Endothelial cell of umbilical vein (primary cell): ENCODE measurements around the gene GRK4. TPM values are rescaled to one million over a fixed set of nuclear protein-coding genes. Genes with fewer than 3 reads are reported as not detected.

Experiments
- BruUV-seq: library from RNA; stranded (reverse); fragments of 400-500 nt; replicated peaks from 2 replicates; lab custom pipeline; 2021; lab: Mats Ljungman, UMichigan
- CTCF ChIA-PET: fragments of 300-600, 350-600 bp; sonication (Branson Sonifier 250); formaldehyde crosslinking; loops from one replicate; lab custom pipeline; 2021; ENCODE audit warnings: antibody characterized with exemption, inconsistent platforms; lab: Charles Lee
- POLR2A ChIA-PET: fragments of 300-600, 350-600 bp; sonication (Branson Sonifier 250); formaldehyde crosslinking; loops from one replicate; lab custom pipeline; 2021; ENCODE audit warnings: antibody characterized with exemption, inconsistent platforms; lab: Charles Lee
- DNase-seq: peaks from one replicate; pipeline ENCODE4 v3.0.0-alpha.2; 2011; ENCODE audit warnings: low read depth, low spot score
- FAIRE-seq: peaks from 2 replicates; lab custom pipeline; 2011; peaks lifted over from hg19 to GRCh38; lab: Jason Lieb, UNC
- H2AFZ ChIP-seq: 2 replicates; pipeline ENCODE4 v1.6.0; 2012; ENCODE audit warnings: low read depth, low read length, control low read depth, inconsistent platforms
- H3K27ac ChIP-seq: 2 replicates; pipeline ENCODE4 v1.5.1; 2011; ENCODE audit warnings: low read depth, mild to moderate bottlenecking, control low read depth, low read length, moderate library complexity; ENCODE audit not compliant: insufficient read depth
- H3K27me3 ChIP-seq, 2 experiments: 2 replicates each; pipeline versions ENCODE4 v1.6.0 to v1.6.1; 2011; ENCODE audit warnings: low read length in 2 of 2, mixed read lengths in 1 of 2; ENCODE audit not compliant: control insufficient read depth in 2 of 2, insufficient read depth in 2 of 2
- H3K36me3 ChIP-seq, 2 experiments: 2 replicates in 1 of 2; 3 replicates in 1 of 2; pipeline ENCODE4 v1.5.1; 2011; ENCODE audit warnings: low read length in 2 of 2, mild to moderate bottlenecking in 1 of 2, moderate library complexity in 1 of 2; ENCODE audit not compliant: control insufficient read depth in 2 of 2, insufficient read depth in 2 of 2; ENCODE audit errors: extremely low read depth in 1 of 2
- H3K4me1 ChIP-seq: 3 replicates; pipeline ENCODE4 v1.5.1; 2011; ENCODE audit warnings: mild to moderate bottlenecking, low read length; ENCODE audit not compliant: control insufficient read depth, insufficient read depth; ENCODE audit errors: extremely low read depth
- H3K4me2 ChIP-seq: 2 replicates; pipeline ENCODE4 v1.6.1; 2011; ENCODE audit warnings: low read length, control low read depth, mixed read lengths; ENCODE audit not compliant: insufficient read depth
- H3K4me3 ChIP-seq, 3 experiments: fragments of 200-600 bp in 1 of 3; sonication (generic), shearing (Covaris generic) in 1 of 3; replicated peaks in 1 of 3; 2 replicates each; pipeline ENCODE4 v1.5.1; 2011 to 2016; ENCODE audit warnings: control low read depth in 3 of 3, low read length in 3 of 3, mild to moderate bottlenecking in 2 of 3, inconsistent platforms in 1 of 3, low read depth in 1 of 3, moderate library complexity in 1 of 3; ENCODE audit not compliant: insufficient read depth in 1 of 3
- H3K79me2 ChIP-seq: 2 replicates; pipeline ENCODE4 v1.6.0; 2012; ENCODE audit warnings: low read length, inconsistent platforms; ENCODE audit not compliant: control insufficient read depth, insufficient read depth
- H3K9ac ChIP-seq: replicated peaks from 2 replicates; pipeline ENCODE3; 2011; ENCODE audit warnings: low read length, control low read depth; ENCODE audit not compliant: insufficient read depth; ENCODE audit errors: extremely low read depth
- H3K9me1 ChIP-seq: replicated peaks from 3 replicates; pipeline ENCODE4 v1.6.0; 2011; ENCODE audit warnings: mild to moderate bottlenecking, low read length; ENCODE audit not compliant: control insufficient read depth, insufficient read depth; ENCODE audit errors: extremely low read depth
- H3K9me3 ChIP-seq: replicated peaks from 2 replicates; pipeline ENCODE4 v1.5.1; 2012; ENCODE audit warnings: low read length, inconsistent platforms; ENCODE audit not compliant: control insufficient read depth, insufficient read depth
- H4K20me1 ChIP-seq: replicated peaks from 2 replicates; pipeline ENCODE3; 2011; ENCODE audit warnings: mild to moderate bottlenecking, low read length; ENCODE audit not compliant: control insufficient read depth, insufficient read depth; ENCODE audit errors: extremely low read depth
- EZH2 ChIP-seq: IDR thresholded peaks from 2 replicates; pipeline ENCODE4 v1.6.1; 2012; ENCODE audit warnings: borderline replicate concordance, low read depth, mild to moderate bottlenecking, moderate library complexity, low read length, inconsistent platforms; ENCODE audit not compliant: severe bottlenecking
- FOS ChIP-seq: IDR thresholded peaks from 2 replicates; pipeline ENCODE4 v1.6.1; 2011; ENCODE audit warnings: mild to moderate bottlenecking, low read length, moderate library complexity, borderline replicate concordance; ENCODE audit not compliant: insufficient read depth
- GATA2 ChIP-seq: IDR thresholded peaks from 2 replicates; pipeline ENCODE4 v1.7.0; 2011; ENCODE audit warnings: low read depth, mild to moderate bottlenecking, moderate library complexity, mixed read lengths, low read length; ENCODE audit not compliant: insufficient read length, insufficient read depth
- JUN ChIP-seq: IDR thresholded peaks from 2 replicates; pipeline ENCODE4 v1.6.1; 2011; ENCODE audit warnings: borderline replicate concordance, low read depth; ENCODE audit not compliant: insufficient read length, insufficient read depth
- MAX ChIP-seq: IDR thresholded peaks from 2 replicates; pipeline ENCODE4 v1.6.1; 2011; ENCODE audit not compliant: insufficient read depth, insufficient read length
- MYC ChIP-seq: IDR thresholded peaks from one replicate; pipeline ENCODE4 v1.6.1; 2011; ENCODE audit warnings: mild to moderate bottlenecking, low read depth, low read length
- POLR2A ChIP-seq: IDR thresholded peaks from 2 replicates; pipeline ENCODE4 v1.6.1; 2012; ENCODE audit warnings: low read depth, mild to moderate bottlenecking, control low read depth, low read length
- POLR2AphosphoS5 ChIP-seq: IDR thresholded peaks from 2 replicates; pipeline ENCODE4 v1.6.1; 2012; ENCODE audit warnings: low read depth, mild to moderate bottlenecking, control low read depth, low read length, moderate library complexity; ENCODE audit not compliant: insufficient read depth
- dilution Hi-C: fragments of 300-500 bp; cut with MboI; formaldehyde crosslinking; loops from one replicate; pipeline ENCODE4 v1.15.0; 2019; ENCODE audit warnings: low sequenced_read_pairs; ENCODE audit not compliant: extremely low pct_ligation_motif_present
- intact Hi-C: fragments of 100-400 bp; cut with micrococcal nuclease; formaldehyde crosslinking; loops from one replicate; pipeline ENCODE4 v1.10.0; 2022
- polyA plus RNA-seq, 4 experiments: library from polyadenylated mRNA; depleted of rRNA in 3 of 4; stranded (reverse) in 3 of 4; unstranded in 1 of 4; fragments of >200 nt; gene quantifications; 2 replicates each; pipeline versions ENCODE4 v1.2.1 to v1.2.3, GENCODE V29; 2011 to 2012; ENCODE audit warnings: missing spikeins in 1 of 4
- total RNA-seq: library from RNA; stranded (reverse); gene quantifications from 2 replicates; pipeline ENCODE4 v1.2.3, GENCODE V29; 2021
- TF ChIP-seq, protein P1 (sequence below), 2 donors: IDR thresholded peaks; 1 replicate in 1 of 2; 2 replicates in 1 of 2; pipeline ENCODE4 v1.5.1; 2011; ENCODE audit warnings: low read length in 2 of 2, mild to moderate bottlenecking in 2 of 2, moderate library complexity in 2 of 2, control low read depth in 1 of 2, inconsistent platforms in 1 of 2, low read depth in 1 of 2; ENCODE audit not compliant: insufficient read depth in 1 of 2; ENCODE audit errors: extremely low read depth in 1 of 2

Gene GRK4
- total and polyA plus RNA-seq, 2 donors (not counting 3 experiments of a cell fraction or from before 2014, with no cell fraction given): 3.1 to 6.3 TPM

DNA sequence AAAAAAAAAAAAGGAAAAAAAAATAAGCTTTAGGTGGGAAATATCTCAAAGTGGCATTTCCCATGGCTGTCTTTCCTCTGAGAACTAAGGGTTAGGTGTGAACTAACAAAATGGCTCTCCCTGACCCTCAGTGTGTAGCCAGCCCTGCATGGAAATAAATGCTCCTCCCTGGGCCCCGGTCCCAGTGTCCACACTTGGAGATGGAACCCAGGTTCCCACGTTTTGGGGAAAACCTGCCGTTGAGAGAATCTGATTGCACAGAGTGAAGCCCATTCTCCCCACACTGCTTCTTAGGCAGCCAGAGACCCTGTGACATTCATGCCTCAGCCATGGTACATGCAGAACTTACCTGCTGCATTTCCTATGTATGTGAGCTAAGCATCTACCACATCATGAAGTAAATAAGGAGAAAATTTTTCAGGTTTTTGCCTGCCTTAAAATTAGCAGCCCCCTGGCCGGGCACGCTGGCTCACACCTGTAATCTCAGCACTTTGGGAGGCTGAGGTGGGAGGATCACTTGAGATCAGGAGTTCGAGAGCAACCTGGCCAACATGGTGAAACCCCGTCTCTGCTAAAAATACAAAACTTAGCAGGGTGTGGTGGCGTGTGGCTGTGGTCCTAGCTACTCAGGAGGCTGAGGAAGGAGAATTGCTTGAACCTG lies 76.5 kb downstream of the GRK4 start:
- H3K4me2 ChIP-seq: no peak overlapping the region
- POLR2A ChIA-PET: no interaction called here
- no peaks in the 10 kb centered on the region for H3K9me3 ChIP-seq
- no peak for FAIRE-seq
- no TSS peak for BruUV-seq
- no peaks in the 10 kb centered on the region for H3K27me3 ChIP-seq
- H2AFZ ChIP-seq: no peak overlapping the region
- peaks cover 7% of the 10 kb centered on the region for H3K4me1 ChIP-seq
- intact Hi-C loops (loop anchor here (5.0 kb wide), 1 partner anchor 78 kb away; the partner anchor contains the start of genes GRK4 and NOP14), dilution Hi-C loops (no loop called here)
- CTCF ChIA-PET: interaction anchor here (0.6 kb wide), 1 partner anchor 886 kb away, joined by 3 read pairs; no protein-coding TSS in a partner anchor
- no peak overlapping the region for H3K4me3 ChIP-seq
- TF ChIP-seq POLR2AphosphoS5: no peak
- TF ChIP-seq GATA2: no peak
- TF ChIP-seq JUN: no peak
- TF ChIP-seq FOS: no peak
- TF ChIP-seq MYC: no peak
- no peak for TF ChIP-seq POLR2A
- TF ChIP-seq MAX: no peak
- TF ChIP-seq, protein P1, sequence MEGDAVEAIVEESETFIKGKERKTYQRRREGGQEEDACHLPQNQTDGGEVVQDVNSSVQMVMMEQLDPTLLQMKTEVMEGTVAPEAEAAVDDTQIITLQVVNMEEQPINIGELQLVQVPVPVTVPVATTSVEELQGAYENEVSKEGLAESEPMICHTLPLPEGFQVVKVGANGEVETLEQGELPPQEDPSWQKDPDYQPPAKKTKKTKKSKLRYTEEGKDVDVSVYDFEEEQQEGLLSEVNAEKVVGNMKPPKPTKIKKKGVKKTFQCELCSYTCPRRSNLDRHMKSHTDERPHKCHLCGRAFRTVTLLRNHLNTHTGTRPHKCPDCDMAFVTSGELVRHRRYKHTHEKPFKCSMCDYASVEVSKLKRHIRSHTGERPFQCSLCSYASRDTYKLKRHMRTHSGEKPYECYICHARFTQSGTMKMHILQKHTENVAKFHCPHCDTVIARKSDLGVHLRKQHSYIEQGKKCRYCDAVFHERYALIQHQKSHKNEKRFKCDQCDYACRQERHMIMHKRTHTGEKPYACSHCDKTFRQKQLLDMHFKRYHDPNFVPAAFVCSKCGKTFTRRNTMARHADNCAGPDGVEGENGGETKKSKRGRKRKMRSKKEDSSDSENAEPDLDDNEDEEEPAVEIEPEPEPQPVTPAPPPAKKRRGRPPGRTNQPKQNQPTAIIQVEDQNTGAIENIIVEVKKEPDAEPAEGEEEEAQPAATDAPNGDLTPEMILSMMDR (IDR thresholded peaks at IDR 0.05; ENCODE audit: extremely low read depth in 1 of 2, insufficient read depth in 1 of 2, low read depth in 1 of 2, low read length in 2 of 2): no peak
- TF ChIP-seq EZH2: no peak
- no peak for DNase-seq
- no peaks in the 10 kb centered on the region for H3K9me1 ChIP-seq
- no peaks in the 10 kb centered on the region for H3K36me3 ChIP-seq
- H3K9ac ChIP-seq: no peak overlapping the region
- no peak overlapping the region for H3K27ac ChIP-seq
- H4K20me1 ChIP-seq: no peaks in the 10 kb centered on the region
- no peaks in the 10 kb centered on the region for H3K79me2 ChIP-seq
